Endometrial microvascular endothelial cells (primary cell): ENCODE data around the gene PLEKHA7. TPM values are rescaled to one million over a fixed set of nuclear protein-coding genes. Genes with fewer than 3 reads are reported as not detected.
"Not testable (repeated sequence)": the region's sequence is repeated elsewhere in the genome, so short reads cannot be mapped to it uniquely, and the experiment has no call there.

Experiments
- in situ Hi-C: cut with HindIII; loops from 2 replicates; pipeline ENCODE4 v1.10.0; 2017; ENCODE audit warnings: low sequenced_read_pairs, low pct_unique_long_range_greater_than_20kb; ENCODE audit errors: inconsistent ontology term
- total RNA-seq: library from RNA; depleted of rRNA; stranded (reverse); fragments of >200 nt; gene quantifications from one replicate; pipeline ENCODE4 v1.2.3, GENCODE V29; 2015; ENCODE audit errors: inconsistent ontology term

PLEKHA7 gene
- total RNA-seq, 1 donor from 2014 or later = 0.19 TPM

DNA sequence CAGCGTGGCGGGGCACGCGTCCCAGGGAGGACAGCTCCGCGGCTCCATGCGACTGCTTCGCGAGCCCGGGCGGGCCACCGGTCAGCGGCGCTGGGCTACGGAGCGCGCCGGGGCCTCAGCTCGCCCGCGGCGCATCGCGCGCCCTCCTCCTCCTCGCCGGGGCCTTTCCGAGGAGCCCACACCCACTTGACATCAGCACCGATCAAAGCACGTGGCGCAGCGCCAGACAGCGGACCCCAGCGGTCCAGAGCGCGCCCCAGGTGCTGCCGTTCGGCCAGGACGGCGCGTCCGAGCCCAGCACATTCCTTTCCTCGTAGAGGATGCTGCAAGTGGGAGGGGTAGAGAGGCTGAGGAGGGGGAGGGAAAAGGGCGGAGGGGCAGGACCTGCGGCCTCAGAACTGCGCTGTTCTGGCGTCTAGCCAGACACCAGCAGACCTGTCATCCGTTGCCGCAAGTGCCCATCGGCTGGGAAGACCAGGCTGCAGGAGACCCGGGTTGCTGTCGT, 88.6 kb downstream of the PLEKHA7 start:
- in situ Hi-C loops = no loop called here

DNA sequence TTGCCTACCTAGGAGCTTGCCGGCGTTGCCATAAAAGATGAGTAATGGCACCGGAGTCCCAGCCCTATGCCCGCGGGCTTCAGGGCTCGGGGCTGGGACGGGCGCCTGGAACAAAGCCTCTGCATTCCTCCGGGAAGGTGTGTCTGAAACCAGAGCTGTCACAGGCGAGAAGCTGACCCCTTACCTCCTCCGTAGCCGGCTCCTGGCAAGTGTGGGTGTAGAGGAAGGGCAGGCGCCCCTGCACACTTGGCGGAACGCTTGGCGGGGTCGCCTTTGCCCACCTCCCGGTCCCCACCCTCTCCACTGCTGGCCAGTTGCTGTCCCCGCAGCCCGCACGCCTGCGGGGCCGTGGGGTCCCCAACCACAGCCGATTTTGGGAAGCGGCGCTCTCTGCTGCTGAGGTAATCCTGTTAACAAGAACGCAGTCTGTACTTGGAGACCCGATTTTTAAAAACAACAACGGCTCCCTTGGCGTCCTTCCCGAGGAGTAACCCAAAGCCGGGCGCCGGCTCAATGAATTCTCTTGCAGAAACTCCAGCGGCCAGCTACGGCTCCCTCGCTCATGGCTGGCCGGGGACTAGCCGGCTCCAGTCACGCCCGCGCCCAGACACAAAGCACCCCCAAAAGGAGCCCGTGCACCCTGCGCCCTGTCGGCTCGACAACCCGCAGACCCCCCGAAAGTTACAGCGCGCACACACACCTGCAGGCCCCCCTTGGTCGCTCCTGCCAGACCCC, 89.2 kb downstream of the PLEKHA7 start:
- in situ Hi-C loops = no loop called here

DNA sequence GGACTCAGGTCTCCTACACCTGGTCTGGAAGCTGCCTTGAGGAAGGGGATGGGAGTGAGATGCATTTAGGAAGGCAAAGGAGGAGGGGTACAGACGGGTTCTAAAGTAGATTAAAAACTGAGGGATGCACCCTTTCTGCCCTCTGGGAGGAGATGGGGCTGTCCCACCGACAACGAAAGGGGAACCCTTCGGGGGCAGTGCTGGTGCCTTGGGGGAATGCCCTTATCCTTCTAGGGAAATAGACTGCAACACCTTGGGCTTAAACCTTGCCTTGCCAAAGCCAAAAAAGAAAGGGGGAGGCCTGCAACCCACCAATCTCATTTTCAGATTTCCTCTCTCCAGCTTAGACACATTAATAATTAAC, 89.8 kb downstream of the PLEKHA7 start:
- in situ Hi-C loops = no loop called here

GRCh38 chr11:16923987-16924386, 90.2 kb downstream of the PLEKHA7 start:
- in situ Hi-C loops = no loop called here

GRCh38 chr11:16921668-16922067, 92.5 kb downstream of the PLEKHA7 start:
- in situ Hi-C loops = no loop called here

DNA sequence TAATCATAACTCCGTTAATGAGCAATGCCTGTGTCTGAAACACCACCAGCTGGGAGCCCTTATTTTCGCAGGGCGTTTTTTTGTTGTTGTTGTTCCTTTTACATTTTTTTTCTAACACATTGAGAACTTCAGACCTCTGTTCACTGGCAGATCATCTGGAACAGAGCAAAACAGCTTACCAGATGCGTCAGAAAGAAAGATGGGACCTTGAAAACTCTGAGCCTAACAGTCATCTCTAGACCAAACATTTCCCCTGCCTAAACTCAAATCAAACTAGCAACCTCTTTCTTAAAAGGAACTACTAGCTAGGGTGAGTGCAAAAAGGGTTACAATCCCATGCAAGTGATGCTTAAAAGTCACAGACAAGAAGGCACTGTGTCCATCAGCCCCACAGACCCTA, 93.2 kb downstream of the PLEKHA7 start:
- in situ Hi-C loops = no loop called here

DNA sequence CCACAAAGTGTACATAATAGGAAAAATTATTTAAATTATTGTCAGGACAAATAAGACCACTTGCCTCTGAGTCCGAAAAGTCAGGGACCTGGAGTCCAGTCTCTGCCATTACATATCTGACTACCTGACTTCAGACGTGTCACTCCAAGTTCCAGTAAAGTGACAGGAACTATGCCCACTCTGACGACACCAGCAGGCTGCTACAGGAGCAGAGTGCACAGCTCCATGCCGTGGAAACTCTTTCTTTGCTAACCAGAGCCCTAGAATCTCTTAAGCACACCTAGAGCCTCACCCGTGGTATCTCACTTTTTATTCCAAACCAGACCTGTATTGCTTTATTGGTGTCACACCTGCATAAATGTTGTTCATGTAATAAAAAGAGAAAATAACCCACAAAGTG, 93.7 kb downstream of the PLEKHA7 start:
- in situ Hi-C loops = no loop called here

- in situ Hi-C loops = not testable (repeated sequence)
Measured at GRCh38 chr11:16918543-16919182, 95.6 kb downstream of the PLEKHA7 start.

DNA sequence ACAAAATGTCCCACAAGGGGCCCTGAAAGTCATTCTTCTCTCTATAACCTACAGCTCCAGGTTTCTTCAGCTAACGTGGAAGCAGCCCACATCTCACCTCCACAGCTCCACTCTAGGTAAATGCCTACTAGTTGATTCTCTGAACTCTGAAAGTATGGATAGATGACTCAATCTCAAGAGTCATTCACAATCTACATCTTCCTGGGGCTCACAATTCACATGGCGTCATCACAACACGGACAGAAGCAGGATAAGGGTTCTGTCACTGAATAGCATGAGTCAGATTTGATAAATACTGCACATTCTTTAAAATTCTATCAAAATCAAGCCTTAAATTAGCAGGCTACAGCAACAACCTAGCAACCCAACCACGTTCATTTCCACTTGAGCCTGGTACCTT, 96.3 kb downstream of the PLEKHA7 start:
- in situ Hi-C loops = no loop called here

DNA sequence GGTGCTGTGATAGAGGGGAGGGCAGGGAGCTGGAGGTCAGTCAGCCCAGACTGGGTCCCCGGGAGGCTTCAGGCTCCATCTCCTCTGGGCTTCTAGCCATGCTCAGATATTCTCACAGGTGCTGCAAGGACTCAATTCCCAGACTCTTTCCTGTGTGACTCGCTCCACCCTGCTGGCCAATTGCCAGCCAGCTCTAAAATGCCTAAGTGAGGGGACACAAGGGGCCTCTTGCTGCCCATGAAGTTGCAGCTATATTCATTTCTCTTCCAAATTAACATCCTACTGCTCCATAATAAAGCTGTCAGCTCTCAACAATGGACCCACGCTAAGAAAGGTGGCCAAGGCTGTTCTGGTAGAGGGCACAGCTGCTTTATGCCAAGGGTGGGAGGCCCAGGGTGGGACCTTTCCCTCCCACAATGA, 101.5 kb downstream of the PLEKHA7 start:
- in situ Hi-C loops = no loop called here

DNA sequence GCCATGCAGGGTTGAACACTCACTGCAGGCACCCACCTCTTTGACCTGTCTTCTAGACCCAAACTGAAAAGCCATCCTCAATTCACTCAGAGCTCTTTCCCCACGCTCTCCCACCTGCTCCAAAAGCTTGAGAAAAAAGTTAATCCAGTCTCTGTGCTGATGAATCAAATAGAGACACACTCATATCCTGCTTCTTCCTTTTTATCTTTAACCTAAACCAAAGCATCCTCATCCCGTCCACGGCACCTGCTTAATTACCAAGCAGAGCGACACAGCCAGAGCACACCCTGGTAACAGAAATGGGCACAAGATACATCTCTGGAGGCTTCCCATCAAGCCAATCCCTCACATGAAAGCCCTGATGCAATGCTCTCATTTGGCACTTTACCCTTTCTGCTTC, 102.6 kb downstream of the PLEKHA7 start:
- in situ Hi-C loops = no loop called here

- in situ Hi-C loops = no loop called here
Measured at GRCh38 chr11:16911186-16911585, 103.0 kb downstream of the PLEKHA7 start.

DNA sequence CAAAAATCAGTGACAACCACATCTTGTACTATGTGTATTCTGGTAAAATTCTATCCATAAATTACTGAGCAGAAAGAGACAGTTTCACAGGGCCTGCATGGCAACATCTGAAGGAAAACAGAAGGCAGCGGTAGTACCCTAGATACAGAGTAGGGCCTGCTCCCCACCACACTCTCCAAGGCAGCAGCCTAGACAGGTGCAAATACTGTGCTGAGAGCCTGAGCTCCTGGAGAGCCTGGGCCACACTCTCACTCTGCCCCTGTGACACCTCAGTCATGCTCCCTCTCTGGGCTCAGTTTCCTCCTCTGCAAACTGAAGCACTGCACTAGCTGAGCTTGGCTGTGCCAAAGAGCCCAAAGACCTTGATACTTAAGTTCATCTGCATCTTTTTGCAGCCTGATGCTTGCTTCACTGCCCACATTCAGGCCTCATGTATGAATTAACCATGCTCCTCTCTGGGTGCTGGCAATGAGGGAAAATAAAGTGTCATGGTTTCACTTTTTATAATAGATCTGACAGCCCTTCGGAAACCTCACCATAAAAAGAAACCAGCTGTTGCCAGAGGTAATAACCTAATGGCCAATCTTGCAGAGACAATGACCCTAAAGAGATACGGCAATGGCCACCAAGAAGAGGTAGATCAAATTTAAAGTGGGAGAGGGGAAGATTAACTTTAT, 104.7 kb downstream of the PLEKHA7 start:
- in situ Hi-C loops = no loop called here

DNA sequence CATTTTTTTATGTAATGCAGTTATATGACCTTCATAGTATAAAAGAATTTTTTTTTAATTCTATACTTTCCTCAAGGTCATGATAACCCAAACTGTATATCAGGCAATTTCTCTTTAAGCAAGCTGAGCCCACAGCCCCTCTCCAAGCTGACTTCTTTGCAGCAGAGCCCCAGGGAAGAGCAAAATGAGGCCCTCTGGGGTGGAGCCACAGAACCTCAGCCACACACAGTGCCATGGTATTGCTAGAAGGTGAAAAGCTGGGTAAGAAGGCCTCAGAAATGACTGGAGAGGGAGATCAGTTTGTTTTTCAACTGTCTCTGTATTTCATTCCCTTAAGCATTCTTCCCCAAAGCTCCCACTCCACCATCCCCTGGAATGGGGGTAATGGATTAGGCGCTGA, 108.8 kb downstream of the PLEKHA7 start:
- in situ Hi-C loops = no loop called here

DNA sequence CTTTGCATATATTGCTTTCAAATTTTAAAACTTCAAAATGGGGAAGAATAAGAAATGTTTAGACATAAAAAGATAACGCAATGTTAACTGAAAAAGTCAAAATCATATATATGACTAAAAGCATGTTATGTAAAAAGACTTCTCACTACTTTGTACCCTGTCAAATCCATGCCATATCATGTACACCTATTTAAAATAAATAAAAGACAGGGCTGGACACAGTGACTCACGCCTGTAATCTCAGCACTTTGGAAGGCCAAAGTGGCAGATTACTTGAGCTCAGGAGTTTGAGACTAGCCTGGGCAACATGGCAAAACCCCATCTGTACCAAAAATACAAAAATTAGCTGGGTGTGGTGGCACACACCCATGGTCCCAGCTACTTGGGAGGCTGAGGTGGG, 109.5 kb downstream of the PLEKHA7 start:
- in situ Hi-C loops = not testable (repeated sequence)

DNA sequence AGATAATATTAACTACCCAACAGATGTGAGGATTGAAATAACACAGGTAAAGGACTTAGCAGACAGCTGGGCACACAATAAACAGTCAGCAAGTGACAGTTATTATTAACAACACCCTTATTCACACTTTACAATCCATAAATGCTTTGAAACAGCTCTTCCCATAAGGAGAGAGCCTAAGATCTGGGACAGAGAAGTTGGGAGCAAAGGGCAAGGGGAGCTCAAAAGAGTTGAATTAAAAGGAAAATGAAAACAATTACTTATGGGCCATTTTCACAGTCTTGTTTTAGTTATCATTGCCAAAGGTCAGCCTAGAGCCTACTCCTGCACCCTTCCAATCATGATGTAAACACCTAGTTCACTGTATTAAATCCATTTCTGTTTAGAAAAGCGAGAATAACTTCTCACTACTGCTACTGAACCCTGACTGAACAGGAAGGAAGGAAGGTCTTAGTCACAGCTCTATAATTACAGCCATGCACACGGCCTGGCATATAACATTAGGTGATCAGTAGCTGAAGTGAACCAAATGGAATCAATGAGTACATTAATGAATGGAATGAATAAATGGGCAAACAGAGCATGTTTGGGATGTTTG, 111.3 kb downstream of the PLEKHA7 start:
- in situ Hi-C loops = no loop called here

DNA sequence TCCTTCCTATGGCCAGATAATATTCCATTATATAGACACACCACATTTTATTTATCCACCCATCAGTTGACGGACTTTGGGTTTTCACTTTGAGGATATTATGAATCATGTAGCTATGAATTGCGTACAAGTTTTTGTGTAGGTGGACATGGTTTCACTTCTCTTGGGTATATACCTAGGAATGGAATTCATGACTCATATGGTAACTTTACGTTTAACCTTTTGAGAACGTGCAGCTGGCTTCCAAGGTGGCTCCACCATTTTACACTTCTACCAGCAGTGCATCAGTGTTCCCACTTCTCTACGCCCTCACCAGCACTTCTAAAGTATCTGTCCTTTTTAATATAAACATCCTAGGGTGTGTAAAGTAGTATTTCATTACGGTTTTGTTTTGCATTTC, 112.0 kb downstream of the PLEKHA7 start:
- in situ Hi-C loops = no loop called here

DNA sequence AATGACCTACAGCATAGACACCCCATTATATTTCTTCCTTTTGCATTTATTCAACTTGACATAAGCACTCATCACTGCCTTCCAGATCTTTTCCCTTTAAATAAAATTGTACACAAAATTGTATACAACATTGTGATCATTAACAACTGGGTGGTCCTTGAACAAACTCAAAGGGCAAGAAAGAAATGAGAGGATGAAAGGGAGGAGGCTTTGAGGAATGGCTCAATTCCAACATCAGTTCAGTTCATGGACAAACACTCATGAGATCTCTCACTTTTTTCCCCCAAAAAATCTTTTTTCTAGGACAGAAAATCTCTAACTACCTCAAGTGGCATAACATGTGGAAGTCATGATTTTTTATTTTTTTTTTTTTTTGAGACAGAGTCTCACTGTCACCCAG, 113.7 kb downstream of the PLEKHA7 start:
- in situ Hi-C loops = no loop called here

DNA sequence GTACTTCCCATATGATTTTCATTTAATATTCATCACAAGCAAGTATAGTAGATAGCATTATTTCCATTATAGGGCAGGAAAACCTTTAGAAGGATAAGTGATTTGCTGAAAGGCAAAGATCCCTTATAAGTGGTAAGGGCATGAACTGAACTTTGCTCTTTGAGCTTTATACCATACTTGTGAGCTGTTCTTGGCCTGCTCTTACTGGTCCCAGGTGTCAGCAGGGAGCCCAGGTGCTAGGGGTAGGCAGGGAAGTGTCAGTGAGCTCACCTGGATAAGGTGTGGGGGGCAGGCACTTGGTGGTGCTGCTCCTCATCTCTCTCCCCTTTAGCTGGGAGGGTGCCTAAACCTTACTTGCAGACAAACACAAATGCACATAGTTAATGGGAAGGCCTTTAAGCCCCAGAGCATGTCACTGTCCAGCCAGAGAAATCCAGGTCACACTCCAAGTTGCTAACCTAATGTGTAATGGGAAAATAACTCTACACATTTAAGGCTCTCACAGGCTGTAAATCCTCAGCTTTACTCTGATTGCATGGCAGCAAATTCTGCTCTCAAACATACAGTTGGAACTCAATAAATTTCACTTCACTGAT, 114.4 kb downstream of the PLEKHA7 start:
- in situ Hi-C loops = no loop called here
